Measurements from ENCODE around the gene GAS7. TPM values are rescaled to one million over a fixed set of nuclear protein-coding genes. Genes with fewer than 3 reads are reported as not detected.

The GAS7 gene
- total RNA-seq, 1 experiment from 2014 or later: 4.1 TPM

DNA sequence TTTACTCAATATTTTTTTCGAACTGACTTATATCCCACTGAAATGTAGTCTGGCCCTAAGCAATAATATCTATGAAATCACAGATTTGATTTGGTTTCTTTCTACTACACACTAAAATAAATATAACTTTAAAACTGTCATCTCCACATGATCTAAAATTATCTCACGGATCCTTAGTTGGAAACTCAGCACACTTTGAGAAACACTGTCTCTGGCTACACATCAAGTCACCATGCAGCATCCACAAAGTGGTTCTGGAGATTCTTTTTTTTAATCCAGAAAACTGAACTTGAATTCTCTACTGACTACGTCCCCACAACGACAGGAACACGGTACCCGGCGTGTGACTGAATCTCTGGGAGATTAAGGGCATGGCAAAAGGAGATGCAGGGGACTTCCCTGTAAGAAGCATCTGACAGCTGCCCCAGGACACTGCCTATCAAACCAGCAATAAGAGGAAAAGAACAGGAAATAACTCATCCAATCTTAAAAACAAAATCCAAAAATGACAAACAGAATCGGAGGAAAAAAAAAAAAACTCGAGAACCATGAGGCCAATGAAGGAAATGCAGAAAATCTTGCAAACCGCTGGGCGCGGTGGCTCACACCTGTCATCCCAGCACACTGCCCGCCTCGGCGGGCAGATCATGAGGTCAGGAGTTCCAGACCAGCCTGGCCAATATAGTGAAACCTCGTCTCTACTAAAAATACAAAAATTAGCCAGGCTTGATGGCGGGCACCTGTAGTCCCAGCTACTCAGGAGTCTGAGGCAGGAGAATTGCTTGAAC is 152.3 kb downstream of the GAS7 start:
- no peak overlapping the region for H3K4me2 ChIP-seq (ENCODE audit: low read length)
- H2AFZ ChIP-seq (ENCODE audit: low read depth, low read length, poor library complexity, severe bottlenecking): no peak overlapping the region
- H3K4me1 ChIP-seq (ENCODE audit: control insufficient read depth in 1 of 2, insufficient read depth in 2 of 2, low read length in 2 of 2): no peaks in the 10 kb centered on the region
- H3K4me3 ChIP-seq (replicated peaks in 1 of 2; ENCODE audit: low read depth in 1 of 2, low read length in 2 of 2): no peak overlapping the region
- RAD21 ChIA-PET (ENCODE audit: low non-redundant PET in 1 of 2, low total read pairs in 2 of 2, uncharacterized antibody in 2 of 2, unreplicated experiment in 2 of 2): no interaction called here
- H3K9me2 ChIP-seq (ENCODE audit: insufficient read depth): no peaks in the 10 kb centered on the region
- DNase-seq (ENCODE audit: low read depth, low spot score) (no peak), ATAC-seq (no peak)
- no peaks in the 10 kb centered on the region for H3K36me3 ChIP-seq (ENCODE audit: control insufficient read depth in 1 of 2, insufficient read depth in 2 of 2, low read length in 2 of 2)
- CTCF ChIA-PET: no interaction called here
- intact Hi-C loops (cut with micrococcal nuclease): no loop called here
- H4K20me1 ChIP-seq (ENCODE audit: insufficient read depth): no peaks in the 10 kb centered on the region
- no peaks in the 10 kb centered on the region for H3K79me2 ChIP-seq (ENCODE audit: insufficient read depth, low read length)
- TF ChIP-seq CBX3 (IDR thresholded peaks at IDR 0.05; ENCODE audit: low read depth) (no peak), EGR1 (IDR thresholded peaks at IDR 0.05; ENCODE audit: low read depth) (no peak), RAD21 (IDR thresholded peaks at IDR 0.05; ENCODE audit: low read depth) (no peak), SP1 (IDR thresholded peaks at IDR 0.05; ENCODE audit: low read depth) (no peak), FOSL1 (IDR thresholded peaks at IDR 0.05; ENCODE audit: low read depth) (no peak), ELF1 (IDR thresholded peaks at IDR 0.05; ENCODE audit: borderline replicate concordance, low read depth) (no peak)
- TF ChIP-seq, protein P1, sequence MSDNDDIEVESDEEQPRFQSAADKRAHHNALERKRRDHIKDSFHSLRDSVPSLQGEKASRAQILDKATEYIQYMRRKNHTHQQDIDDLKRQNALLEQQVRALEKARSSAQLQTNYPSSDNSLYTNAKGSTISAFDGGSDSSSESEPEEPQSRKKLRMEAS (IDR thresholded peaks at IDR 0.05): no peak
- H3K27ac ChIP-seq (ENCODE audit: low read depth, low read length): no peak overlapping the region
- no peaks in the 10 kb centered on the region for H3K9me3 ChIP-seq (ENCODE audit: control insufficient read depth in 1 of 2, insufficient read depth in 1 of 2, low read depth in 1 of 2, low read length in 2 of 2)
- POLR2A ChIA-PET: no interaction called here
- BruUV-seq (replicated peaks): no TSS peak
- no peaks in the 10 kb centered on the region for H3K27me3 ChIP-seq (ENCODE audit: insufficient read depth, low read length)
- no peak overlapping the region for H3K9ac ChIP-seq (ENCODE audit: low read length)

GRCh38 chr17:10042589-10043244 is 155.7 kb downstream of the GAS7 start:
- BruUV-seq (replicated peaks): no TSS peak
- ATAC-seq (no peak), DNase-seq (ENCODE audit: low read depth, low spot score) (no peak)
- no peaks in the 10 kb centered on the region for H4K20me1 ChIP-seq (ENCODE audit: insufficient read depth)
- no peak overlapping the region for H3K9ac ChIP-seq (ENCODE audit: low read length)
- no peak overlapping the region for H3K4me3 ChIP-seq (replicated peaks in 1 of 2; ENCODE audit: low read depth in 1 of 2, low read length in 2 of 2)
- H3K36me3 ChIP-seq (ENCODE audit: control insufficient read depth in 1 of 2, insufficient read depth in 2 of 2, low read length in 2 of 2): no peaks in the 10 kb centered on the region
- intact Hi-C loops (cut with micrococcal nuclease): no loop called here
- H3K9me2 ChIP-seq (ENCODE audit: insufficient read depth): no peaks in the 10 kb centered on the region
- ChIA-PET POLR2A (no interaction called here), CTCF (no interaction called here), RAD21 (ENCODE audit: low non-redundant PET in 1 of 2, low total read pairs in 2 of 2, uncharacterized antibody in 2 of 2, unreplicated experiment in 2 of 2) (no interaction called here)
- H3K27ac ChIP-seq (ENCODE audit: low read depth, low read length): no peak overlapping the region
- no peaks in the 10 kb centered on the region for H3K4me1 ChIP-seq (ENCODE audit: control insufficient read depth in 1 of 2, insufficient read depth in 2 of 2, low read length in 2 of 2)
- no peaks in the 10 kb centered on the region for H3K9me3 ChIP-seq (ENCODE audit: control insufficient read depth in 1 of 2, insufficient read depth in 1 of 2, low read depth in 1 of 2, low read length in 2 of 2)
- H3K79me2 ChIP-seq (ENCODE audit: insufficient read depth, low read length): no peaks in the 10 kb centered on the region
- no peaks in the 10 kb centered on the region for H3K27me3 ChIP-seq (ENCODE audit: insufficient read depth, low read length)
- H2AFZ ChIP-seq (ENCODE audit: low read depth, low read length, poor library complexity, severe bottlenecking): no peak overlapping the region
- no peak overlapping the region for H3K4me2 ChIP-seq (ENCODE audit: low read length)
- TF ChIP-seq EZH2 (IDR thresholded peaks at IDR 0.05) (no peak), EZH2phosphoT487 (IDR thresholded peaks at IDR 0.05; ENCODE audit: borderline replicate concordance) (no peak), CEBPB (IDR thresholded peaks at IDR 0.05; ENCODE audit: low read depth) (no peak), POLR2A (IDR thresholded peaks at IDR 0.05; ENCODE audit: borderline replicate concordance, extremely low read depth, insufficient read depth, insufficient read length) (no peak), ZBTB33 (IDR thresholded peaks at IDR 0.05; ENCODE audit: extremely low read depth, insufficient replicate concordance, low read length) (no peak), ATF3 (IDR thresholded peaks at IDR 0.05) (no peak)
- TF ChIP-seq, protein P1 (IDR thresholded peaks at IDR 0.05): no peak
- TF ChIP-seq, protein P2, sequence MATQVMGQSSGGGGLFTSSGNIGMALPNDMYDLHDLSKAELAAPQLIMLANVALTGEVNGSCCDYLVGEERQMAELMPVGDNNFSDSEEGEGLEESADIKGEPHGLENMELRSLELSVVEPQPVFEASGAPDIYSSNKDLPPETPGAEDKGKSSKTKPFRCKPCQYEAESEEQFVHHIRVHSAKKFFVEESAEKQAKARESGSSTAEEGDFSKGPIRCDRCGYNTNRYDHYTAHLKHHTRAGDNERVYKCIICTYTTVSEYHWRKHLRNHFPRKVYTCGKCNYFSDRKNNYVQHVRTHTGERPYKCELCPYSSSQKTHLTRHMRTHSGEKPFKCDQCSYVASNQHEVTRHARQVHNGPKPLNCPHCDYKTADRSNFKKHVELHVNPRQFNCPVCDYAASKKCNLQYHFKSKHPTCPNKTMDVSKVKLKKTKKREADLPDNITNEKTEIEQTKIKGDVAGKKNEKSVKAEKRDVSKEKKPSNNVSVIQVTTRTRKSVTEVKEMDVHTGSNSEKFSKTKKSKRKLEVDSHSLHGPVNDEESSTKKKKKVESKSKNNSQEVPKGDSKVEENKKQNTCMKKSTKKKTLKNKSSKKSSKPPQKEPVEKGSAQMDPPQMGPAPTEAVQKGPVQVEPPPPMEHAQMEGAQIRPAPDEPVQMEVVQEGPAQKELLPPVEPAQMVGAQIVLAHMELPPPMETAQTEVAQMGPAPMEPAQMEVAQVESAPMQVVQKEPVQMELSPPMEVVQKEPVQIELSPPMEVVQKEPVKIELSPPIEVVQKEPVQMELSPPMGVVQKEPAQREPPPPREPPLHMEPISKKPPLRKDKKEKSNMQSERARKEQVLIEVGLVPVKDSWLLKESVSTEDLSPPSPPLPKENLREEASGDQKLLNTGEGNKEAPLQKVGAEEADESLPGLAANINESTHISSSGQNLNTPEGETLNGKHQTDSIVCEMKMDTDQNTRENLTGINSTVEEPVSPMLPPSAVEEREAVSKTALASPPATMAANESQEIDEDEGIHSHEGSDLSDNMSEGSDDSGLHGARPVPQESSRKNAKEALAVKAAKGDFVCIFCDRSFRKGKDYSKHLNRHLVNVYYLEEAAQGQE (IDR thresholded peaks at IDR 0.05; ENCODE audit: low read depth): no peak

All from HCT116 (cell line).